ENCODE data around the gene POLR2F.

POLR2F gene

DNA sequence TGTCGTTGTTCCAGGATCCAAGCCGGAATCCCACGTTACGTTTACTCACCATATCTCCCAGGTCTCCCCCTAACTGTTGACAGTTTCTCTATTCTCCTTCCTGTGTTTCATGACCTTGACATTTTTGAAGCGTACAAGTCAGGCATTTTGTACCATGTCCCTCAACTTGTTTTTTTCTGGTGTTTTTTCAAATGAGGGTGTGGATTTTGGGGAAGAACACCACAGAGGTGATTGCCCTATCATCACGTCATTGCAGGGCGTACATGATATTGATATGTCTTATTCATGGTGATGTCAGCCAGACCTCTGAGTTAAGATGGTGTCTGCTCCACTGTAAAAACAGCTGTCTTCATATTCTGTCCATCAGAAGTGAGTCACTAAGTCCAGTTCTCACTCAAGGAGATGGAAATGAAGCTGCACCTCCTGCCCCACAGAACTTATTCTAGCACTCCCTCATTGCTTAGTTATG lies 59.1 kb downstream of the POLR2F start:
- TF ChIP-seq, protein P1, sequence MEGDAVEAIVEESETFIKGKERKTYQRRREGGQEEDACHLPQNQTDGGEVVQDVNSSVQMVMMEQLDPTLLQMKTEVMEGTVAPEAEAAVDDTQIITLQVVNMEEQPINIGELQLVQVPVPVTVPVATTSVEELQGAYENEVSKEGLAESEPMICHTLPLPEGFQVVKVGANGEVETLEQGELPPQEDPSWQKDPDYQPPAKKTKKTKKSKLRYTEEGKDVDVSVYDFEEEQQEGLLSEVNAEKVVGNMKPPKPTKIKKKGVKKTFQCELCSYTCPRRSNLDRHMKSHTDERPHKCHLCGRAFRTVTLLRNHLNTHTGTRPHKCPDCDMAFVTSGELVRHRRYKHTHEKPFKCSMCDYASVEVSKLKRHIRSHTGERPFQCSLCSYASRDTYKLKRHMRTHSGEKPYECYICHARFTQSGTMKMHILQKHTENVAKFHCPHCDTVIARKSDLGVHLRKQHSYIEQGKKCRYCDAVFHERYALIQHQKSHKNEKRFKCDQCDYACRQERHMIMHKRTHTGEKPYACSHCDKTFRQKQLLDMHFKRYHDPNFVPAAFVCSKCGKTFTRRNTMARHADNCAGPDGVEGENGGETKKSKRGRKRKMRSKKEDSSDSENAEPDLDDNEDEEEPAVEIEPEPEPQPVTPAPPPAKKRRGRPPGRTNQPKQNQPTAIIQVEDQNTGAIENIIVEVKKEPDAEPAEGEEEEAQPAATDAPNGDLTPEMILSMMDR (IDR thresholded peaks at IDR 0.05; ENCODE audit: borderline replicate concordance, insufficient read depth, low read depth, low read length), result no peak
- no peak overlapping the region for H3K4me3 ChIP-seq (ENCODE audit: low read depth, low read length)

DNA sequence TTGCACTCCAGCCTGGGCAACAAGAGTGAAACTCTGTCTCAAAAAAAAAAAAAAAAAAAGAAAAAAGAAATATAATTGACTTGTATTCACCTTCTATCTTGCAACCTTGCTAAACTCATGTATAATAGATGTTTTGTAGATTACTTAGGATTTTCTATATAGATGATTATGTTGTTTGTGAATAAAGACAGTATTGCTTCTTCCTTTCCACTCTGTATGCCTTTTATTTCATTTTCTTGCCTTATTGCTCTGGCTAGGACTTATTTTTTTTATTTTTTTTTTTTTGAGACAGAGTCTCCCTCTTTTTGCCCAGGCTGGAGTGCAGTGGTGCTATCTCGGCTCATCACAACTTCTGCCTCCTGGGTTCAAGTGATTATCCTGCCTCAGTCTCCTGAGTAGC lies 60.6 kb downstream of the POLR2F start:
- TF ChIP-seq, protein P1 (IDR thresholded peaks at IDR 0.05; ENCODE audit: borderline replicate concordance, insufficient read depth, low read depth, low read length), result no peak
- no peak overlapping the region for H3K4me3 ChIP-seq (ENCODE audit: low read depth, low read length)

- TF ChIP-seq, protein P1 (IDR thresholded peaks at IDR 0.05; ENCODE audit: borderline replicate concordance, insufficient read depth, low read depth, low read length), result no peak
- no peak overlapping the region for H3K4me3 ChIP-seq (ENCODE audit: low read depth, low read length)
Measured at GRCh38 chr22:38016182-38017151, 63.0 kb downstream of the POLR2F start.

GRCh38 chr22:38017272-38017920 lies 63.9 kb downstream of the POLR2F start:
- no peak overlapping the region for H3K4me3 ChIP-seq (ENCODE audit: low read depth, low read length)
- TF ChIP-seq, protein P1 (IDR thresholded peaks at IDR 0.05; ENCODE audit: borderline replicate concordance, insufficient read depth, low read depth, low read length), result no peak

- H3K4me3 ChIP-seq (ENCODE audit: low read depth, low read length), result no peak overlapping the region
- TF ChIP-seq, protein P1 (IDR thresholded peaks at IDR 0.05; ENCODE audit: borderline replicate concordance, insufficient read depth, low read depth, low read length), result no peak
Measured at GRCh38 chr22:38017939-38018885, 64.7 kb downstream of the POLR2F start.
